Stimulated activated CD4-positive, alpha-beta T cell treated with anti-CD3 and anti-CD28 coated beads, Interleukin-15, amount 100 ng/mL, for 1 hour (primary cell): ENCODE data around the gene CIAO1.
"Not testable (repeated sequence)": the region's sequence is repeated elsewhere in the genome, so short reads cannot be mapped to it uniquely, and the experiment has no call there.

Experiments
- DNase-seq, 2 donors: peaks; one replicate each; pipeline ENCODE4 v3.0.0-alpha.2; 2020; ENCODE audit warnings: low read depth in 1 of 2, low spot score in 1 of 2

Gene CIAO1

DNA sequence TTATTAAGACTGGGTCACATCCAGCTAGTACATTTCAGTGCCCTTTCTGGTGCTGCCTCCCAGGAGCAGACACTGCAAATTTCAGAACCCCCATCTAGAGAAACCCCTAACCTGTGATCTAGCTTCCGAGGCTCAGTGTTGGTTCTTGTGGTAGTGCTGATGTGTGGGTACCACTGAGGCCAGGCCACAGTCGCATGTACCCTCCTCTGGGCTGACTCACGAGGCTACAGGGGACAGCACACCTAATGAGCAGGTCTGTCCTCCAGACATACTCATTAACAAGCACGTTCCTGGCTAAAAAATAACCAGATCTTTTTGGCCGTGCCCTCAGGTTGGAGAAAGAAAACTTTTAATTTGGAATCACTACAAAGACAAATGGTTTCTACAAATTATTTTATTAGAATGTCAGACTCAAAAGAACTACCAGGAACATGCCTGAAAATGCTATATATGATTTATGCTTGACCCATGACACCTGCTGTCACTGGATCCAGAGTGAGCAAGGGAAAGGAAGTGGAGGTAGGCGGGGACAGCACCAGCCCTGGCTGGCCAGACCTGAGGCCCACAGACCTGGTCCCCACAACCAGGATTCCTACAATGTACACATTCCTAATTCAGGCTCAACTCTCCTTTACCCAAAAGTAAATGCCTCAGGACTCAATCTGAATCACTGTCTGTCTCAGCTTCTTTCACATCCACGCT is 8.5 kb downstream of the CIAO1 start:
- DNase-seq = no peak

DNA sequence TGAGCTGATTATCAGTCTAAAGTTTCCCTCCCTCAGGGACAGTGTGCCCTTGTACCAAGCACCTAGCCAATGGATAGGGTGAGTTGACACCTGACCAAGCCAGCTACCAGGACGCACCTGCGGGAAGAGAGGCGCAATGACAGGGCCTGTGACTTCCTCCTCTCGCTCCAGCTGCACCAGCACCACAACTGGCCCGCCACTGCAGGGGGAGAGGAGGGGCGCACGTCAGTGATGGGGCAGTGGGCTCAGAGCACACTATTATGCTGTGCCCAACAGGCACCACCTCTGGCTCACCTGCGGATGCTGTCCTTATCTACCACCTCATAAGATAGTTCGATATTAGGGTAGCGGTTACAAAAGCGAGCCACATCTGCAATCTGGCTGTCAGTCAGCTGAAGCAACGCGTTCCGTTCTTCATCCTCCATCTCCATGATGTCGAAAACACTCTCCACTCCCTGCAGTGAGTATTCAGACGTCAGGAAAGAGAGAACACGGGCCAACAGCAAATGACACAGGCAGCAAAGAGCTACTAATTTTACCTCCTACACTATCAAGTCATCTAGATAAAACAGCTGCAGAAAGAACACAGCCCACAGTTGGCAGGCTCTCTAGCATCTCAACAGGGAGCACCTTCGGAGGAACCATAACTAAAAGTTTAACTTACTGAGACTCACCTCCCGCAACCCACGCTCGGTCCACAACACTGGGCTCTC is 10.9 kb downstream of the CIAO1 start:
- no peak for DNase-seq

DNA sequence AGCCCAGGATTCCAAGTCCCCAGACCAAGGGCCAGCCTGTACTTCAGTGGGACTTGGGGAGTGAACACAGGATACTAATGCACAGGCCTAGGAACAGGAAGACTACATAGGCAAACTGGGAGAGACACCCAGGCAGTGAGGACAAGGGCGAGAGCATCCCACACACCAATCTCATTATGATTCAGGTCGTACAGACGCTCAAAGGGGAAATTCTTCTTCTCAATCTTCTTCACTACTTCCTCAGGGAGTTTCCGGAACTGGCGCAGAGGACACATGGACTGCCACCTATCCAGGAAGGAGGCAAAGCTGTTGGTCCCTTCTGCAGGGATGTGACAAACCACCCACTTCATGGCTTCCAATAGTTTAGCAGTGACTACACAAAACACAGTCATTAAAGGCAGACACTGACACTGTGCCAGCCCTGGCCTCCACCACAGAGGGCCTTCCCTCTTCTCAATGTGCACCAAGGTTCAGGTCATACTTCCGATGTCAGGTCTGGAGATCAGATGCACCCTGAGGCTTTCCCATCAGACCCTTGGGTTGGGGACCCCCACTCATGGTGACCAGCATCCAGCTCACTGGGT is 21.3 kb downstream of the CIAO1 start:
- DNase-seq = no peak

DNA sequence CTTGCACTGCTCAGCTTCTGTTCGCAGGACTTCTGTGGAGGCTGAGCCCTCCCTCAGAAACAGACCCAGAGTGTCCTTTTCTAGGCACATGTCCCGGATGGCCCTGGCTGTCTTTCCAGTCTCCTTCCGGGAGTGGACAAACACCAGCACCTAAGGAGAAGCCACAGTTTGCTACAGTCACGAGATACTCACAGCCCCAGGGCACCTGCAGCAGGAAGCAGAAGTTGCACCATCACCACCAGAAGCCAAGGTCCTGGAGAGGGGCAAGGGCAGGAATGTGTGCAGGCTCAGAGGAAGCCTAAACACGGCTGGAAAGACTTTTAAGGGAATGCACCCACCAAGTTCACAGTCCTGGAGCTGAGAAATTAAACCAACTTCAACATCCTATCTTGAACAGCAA is 25.7 kb downstream of the CIAO1 start:
- DNase-seq = no peak

DNA sequence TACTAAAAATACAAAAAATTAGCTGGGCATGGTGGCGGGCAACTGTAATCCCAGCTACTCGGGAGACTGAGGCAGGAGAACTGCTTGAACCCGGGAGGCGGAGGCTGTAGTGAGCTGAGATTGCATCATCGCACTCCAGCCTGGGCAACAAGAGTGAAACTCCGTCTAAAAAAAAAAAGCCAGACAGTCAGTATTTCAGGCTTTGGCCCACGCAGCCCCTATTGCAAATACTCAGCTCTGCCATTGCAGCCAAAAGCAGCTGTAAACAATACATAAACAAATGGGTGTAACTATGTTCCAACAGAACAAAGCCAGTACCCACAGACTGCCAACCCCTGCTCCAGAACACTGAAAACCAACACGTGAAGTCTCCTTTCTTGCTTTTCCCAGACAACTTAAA is 28.2 kb downstream of the CIAO1 start:
- not testable (repeated sequence) for DNase-seq

DNA sequence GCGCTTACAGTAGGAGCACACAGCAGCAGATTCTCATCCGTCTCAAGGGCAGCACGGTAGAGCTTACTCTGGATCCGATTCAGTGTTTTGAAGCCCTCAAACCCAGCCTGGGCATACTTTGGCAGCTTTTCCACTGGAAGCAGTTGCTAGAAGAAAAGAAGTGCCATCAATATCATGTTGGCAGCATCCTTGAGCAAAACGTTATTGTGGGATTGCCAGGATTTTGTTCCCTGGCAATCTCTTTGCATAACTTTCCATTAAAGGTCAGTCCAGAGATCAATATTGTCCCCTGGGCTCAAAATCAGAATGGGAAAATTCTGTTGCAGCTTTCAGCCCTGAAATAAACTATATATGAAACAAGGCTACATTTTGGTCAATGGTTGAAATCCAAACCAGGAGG is 30.9 kb downstream of the CIAO1 start:
- DNase-seq = no peak

DNA sequence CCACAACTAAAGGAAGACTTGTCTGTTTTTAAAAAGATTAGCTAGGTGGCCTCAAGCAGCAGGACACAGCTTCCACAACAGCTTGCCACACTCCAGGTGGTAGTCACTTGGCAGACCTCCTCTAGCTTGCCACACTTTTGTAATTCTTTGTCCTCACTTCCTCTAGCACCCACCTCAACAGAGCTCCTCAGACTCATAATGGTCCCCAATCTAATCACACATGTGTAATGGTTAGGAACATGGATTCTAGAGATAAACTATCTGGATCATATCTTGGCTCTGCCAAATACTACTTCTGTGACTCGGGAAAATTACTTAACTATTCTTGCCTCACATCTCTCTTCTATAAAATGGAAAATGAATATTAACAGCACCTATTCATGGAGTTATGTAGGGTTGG is 35.8 kb downstream of the CIAO1 start:
- no peak for DNase-seq

DNA sequence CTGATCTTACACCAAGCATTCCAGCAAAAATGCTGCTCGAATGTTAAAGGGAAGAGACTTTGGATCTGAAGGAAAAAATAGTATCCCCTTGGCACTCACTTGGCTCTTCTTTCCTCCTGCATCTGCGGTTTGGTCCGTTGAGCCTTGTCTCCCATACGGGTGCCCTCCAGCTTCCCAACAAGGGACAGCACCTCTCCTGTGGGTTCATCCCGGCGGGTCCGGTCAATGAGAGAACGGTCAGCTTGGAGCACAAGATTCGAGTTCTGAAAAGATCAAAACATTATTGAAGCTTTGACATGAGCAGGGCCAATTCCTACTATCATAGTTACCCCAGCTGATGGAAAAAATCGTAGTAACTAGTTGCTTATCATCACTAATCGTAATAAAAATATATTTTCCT is 38.6 kb downstream of the CIAO1 start:
- no peak for DNase-seq

DNA sequence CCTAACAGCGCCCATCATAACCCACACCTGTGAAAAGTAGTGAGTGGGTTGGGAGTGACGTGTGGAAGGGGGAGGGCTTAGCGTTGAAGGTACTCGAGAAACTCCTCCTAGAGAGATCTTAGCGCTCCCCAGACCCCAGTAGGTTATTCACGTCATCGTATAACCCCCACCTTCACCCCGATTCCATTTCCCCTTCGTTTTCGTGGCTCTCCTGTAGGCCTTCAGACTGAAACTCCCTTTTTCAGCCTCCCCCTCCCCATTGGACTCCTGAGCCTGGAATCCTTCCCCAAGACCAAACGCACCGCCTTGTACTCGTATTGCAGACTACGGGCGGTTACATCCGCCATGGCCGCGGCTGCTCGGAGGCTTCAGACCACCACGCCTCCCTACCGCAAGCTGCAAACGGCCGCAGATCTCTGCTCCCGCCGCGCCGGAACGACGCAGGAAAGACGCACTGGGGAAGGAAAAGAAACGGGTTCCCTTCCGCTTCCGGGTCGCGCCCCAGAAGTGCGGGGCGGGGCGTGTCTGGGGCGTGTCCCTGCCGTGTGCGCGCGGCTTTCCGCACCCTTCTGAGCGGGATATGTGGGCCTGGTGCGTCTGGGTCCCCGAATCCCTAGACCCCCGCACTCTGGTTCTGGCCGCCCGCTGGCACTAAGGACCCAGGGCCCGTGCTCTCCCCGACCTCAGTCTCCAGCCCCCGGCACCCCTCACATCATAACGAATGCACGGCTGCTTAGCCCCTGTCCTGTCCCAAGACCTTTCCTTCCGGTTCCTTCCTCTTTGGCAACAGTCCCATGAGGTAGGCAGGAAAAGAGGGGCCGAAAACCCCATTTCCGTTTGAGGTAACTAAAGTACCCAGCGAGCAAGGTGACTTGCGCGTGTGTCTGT is 39.3 kb downstream of the CIAO1 start, which contains the start of gene SNRNP200:
SNRNP200 (minus strand) TSS at position 456 of the 888 bp plus-strand sequence; CDS start at position 347, 109 bp downstream.
- DNase-seq = peak; percentile 77 to 88

DNA sequence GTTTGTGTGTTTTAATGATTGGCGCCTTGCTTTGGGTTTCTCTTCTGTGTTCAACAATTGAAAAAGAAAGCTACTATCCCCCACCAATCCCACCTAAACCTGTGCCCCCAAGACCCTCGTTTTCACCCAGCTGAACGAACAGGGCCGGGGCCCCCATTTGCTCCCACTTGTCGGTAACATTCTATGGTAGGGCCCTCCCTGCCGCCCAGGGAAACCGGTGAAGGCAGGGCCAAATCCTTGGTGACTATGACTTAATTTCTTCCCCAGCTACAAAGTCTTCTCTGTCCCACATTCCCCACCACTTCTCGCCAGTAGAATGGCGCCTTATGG is 39.9 kb downstream of the CIAO1 start:
- DNase-seq = no peak

DNA sequence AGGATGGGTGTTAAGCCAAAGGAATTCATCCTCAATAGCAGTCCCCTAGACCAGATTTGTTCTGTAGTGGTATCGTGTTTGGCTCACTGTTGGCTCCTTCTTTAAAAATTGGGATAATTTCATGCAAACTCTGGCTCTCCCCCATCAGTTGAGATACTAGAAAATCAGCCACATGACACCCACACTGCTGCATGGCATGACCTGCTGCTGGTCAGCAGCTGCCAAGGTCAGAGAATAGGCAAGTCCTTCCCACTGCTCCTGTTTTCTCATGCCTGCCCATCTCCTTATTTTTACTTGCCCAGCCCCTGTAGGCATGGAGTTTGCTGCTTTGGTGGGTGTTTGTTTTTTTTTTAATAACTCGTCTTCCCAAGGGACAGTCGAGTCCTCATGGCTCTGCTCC is 40.3 kb downstream of the CIAO1 start:
- DNase-seq = no peak

DNA sequence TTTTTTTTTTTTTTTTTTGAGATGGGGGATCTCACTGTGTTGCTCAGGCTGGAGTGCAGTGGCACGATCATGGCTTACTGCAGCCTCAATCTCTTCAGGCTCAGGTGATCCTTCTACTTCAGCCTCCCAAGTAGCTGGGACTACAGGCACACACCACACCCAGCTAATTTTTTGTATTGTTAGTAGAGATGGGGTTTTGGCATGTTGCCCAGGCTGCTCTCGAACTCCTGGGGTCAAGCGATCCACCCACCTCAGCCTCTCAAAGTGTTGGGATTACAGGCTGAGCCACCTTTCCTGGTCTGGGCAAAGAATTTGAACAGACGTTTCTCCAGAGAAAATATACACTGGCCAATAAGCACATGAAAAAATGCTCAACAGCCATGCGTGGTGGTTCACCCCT is 42.2 kb downstream of the CIAO1 start:
- no peak for DNase-seq

DNA sequence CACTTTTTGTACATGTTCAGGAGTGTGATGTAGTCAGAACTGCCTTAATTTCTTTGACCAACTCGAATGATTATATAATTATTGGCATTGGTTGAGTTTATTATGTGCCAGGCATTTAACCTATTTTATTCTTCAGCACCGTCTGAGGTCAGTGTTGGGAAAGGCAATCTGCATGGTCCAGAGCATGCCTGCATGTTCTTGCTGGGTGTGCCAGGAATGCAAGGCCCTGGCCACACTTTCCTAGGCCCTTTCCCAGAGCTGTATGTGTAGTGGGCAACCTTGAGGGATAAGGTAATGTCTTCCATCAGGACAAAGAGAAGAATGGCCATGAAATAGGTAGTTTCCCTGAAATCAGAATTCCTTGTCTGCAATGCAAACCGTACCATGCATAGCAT is 49.0 kb downstream of the CIAO1 start:
- no peak for DNase-seq

DNA sequence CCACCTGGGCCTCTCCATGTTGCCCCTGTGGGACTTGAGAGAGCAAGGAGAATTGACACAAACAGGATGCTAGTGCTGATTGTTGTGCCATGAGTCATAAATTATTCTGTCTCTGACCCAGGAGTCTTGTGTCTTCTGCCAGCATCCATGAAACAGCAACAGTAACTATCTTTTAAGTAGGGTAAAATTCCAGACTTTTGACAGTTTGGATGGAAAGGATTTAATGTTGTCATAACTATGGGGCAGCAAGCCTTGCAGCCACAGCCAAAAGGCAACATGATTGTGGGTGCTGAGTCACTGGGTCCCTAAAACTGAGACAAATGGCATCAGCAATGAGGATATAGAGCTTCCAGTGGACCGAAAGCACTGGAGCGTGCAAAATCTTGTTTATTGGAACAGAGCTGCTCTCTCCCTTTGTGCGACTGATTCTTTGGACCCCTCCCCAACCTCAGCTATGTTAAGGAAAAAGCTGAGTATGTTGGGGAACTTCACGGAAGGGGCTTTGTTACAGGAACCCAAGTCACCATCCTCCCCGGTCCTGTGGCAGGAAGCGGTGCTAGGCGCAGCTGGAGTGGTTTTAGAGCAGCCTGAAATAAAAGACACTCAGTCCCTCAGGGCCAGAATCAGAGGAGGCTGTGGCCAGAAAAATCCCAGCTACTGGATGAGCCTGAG is 49.5 kb downstream of the CIAO1 start:
- DNase-seq = no peak

DNA sequence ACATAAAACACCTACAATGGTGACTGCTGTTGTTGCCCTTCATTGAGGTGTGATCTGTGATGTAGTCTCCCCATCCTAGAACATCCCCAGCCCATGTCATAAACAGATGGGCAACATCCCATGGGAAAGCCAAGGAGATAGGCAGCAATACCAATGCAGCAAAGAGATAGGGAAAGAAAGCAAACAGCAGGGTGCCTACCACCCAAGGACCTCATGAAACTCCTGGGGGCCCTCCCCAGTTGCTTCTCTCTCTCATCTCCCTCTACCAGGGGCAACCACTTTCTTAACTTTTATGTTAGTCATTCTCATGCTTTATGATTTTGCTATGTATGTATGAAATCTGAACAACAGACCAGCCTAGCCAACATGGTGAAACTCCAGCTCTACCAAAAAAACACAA is 51.0 kb downstream of the CIAO1 start:
- no peak for DNase-seq

DNA sequence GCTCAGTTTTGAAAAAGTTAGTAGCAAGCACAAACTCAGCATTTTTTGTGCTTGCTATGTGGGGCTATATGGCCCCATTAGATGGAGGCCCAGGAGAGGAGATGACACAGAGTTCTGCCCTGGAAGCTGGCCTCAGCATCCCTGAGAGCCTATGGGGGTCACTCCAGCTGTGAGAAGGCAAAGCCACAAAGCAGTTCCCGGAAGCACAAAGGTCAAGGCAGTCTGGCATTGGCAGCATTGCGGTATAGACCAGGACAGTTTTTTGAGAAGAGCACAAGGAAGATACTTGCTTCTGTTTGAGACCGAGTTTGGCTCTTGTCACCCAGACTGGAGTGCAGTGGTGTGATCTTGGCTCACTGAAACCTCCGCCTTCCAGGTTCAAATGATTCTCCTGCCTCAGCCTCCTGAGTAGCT is 51.6 kb downstream of the CIAO1 start:
- DNase-seq = no peak

DNA sequence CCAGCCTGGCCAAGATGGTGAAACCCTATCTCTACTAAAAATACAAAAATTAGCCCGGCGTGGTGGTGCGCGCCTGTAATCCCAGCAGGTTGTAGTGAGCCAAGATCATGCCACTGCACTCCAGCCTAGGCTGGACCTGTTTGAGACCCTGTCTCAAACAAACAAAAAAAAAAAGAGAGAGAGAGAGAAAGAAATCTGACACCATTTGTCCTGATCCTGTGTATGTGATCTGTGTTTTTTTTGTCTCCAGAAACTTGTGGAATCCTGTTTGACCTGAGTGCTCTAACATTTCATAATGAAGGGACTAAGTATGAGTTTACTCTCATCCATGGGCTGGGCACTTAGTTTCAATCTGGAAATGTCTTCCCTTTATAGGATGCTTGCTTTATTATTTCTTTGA is 52.7 kb downstream of the CIAO1 start:
- no peak for DNase-seq

DNA sequence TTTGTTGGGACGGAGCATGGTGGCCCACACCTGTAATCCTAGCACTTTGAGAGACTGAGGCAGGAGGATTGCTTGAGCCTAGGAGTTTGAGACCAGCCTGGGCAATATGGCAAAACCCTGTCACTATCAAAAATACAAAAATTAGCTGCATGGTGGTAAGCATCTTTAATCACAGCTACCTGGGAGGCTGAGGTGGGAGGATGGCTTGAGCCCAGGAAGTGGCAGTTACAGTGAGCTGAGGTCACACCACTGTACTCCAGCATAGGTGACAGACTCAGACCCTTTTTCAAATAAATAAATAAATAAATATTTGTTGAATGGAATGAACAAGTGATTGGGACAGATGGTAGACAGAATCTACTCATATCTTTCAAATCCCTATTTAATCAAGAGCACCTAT is 53.4 kb downstream of the CIAO1 start:
- DNase-seq = no peak

DNA sequence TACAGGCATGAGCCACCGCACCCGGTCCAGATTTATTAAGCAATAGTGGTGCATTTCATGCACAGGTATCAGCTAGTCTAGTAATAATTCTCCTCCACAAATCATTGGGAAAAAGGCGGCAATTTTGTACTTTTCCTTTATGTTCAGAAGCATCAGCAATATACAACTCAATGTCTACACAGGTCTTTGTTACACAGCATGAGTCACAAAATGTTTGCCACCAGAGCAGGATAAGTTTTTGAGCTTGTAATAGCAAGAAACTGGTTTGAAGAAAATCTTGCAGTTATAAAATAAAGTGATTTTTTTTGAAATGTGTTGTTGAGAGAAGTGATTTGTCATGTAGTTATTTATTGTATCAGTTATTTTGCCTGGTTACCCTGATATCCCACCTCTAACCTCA is 54.3 kb downstream of the CIAO1 start:
- no peak for DNase-seq

DNA sequence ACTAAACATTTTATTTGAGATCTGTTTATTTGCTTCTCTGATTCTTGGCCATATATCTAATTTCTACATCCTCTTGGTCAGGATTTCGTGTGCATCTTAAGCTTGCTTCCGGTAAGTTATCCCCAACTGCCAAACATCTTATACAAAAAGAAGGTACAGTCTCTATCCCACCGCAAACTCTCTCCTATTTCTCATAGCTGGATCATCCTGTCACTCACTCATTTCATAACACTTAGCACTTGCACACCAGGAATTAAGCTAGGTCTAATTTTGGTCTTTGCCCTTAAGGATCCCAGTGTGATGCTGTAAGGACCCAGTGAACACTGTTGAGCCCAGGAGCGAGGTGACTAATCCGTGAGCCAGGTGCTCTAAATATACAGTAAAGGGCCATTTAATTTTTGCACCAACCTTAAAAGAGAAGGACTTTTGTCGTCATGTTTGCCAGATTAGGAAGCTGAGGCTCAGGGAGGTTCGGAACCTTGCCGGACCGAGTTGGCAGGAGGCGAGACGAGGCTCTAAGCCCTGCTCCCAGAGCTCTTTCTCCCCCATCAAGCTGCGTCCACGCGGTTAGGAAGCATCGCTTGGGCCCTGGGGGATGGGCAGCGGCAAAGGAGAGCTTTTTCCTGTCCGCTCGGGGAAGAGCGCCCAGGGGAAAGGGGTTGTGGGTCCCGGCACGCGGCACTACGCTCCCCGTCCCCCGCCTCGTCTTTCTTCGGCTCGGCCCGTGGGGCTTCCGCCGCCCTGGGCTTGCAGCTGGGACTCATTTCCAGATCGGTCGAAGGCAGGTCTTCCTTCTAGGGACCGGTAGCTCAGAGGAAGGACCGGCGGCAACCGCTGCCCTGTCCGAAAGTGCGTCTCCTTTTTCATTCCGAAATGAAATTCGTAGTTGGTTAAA is 55.0 kb downstream of the CIAO1 start:
- DNase-seq = peak in 1 of 2 donors; percentile 21
